ENCODE measurements around the gene SCIN. TPM values are rescaled to one million over a fixed set of nuclear protein-coding genes. Genes with fewer than 3 reads are reported as not detected.
"Not testable (repeated sequence)": the region's sequence is repeated elsewhere in the genome, so short reads cannot be mapped to it uniquely, and the experiment has no call there.

SCIN gene
- total RNA-seq, 2 experiments from 2014 or later, result not detected

- Histone ChIP-seq H2AFZ (ENCODE audit: low read length) (no peak overlapping the region), H3K36me3 (ENCODE audit: insufficient read depth, low read length) (no peaks in the 10 kb centered on the region), H3K4me2 (ENCODE audit: low read length) (no peak overlapping the region), H3K9me2 (ENCODE audit: insufficient read depth, low read length) (no peaks in the 10 kb centered on the region), H3K9me3 (ENCODE audit: low read length) (no peaks in the 10 kb centered on the region), H3K79me2 (ENCODE audit: insufficient read depth, low read depth, low read length) (no peaks in the 10 kb centered on the region), H3K27ac (ENCODE audit: low read depth, low read length, poor library complexity, severe bottlenecking) (no peak overlapping the region), H3K4me3 (ENCODE audit: low read depth, low read length, poor library complexity, severe bottlenecking) (no peak overlapping the region), H3K4me1 (ENCODE audit: insufficient read depth, low read length, poor library complexity, severe bottlenecking) (no peaks in the 10 kb centered on the region), H4K20me1 (ENCODE audit: insufficient read depth, low read length) (no peaks in the 10 kb centered on the region)
- DNase-seq (ENCODE audit: low spot score), result no peak
- ChIA-PET POLR2A (interaction anchor here (0.8 kb wide), 1 partner anchor 18 kb away, joined by 3 read pairs; no protein-coding TSS in a partner anchor), CTCF (ENCODE audit: unreplicated experiment) (no interaction called here)
- BruUV-seq (replicated peaks), result no TSS peak
- intact Hi-C loops (cut with micrococcal nuclease; ENCODE audit: unreplicated experiment), result no loop called here
- TF ChIP-seq EZH2phosphoT487 (IDR thresholded peaks at IDR 0.05; ENCODE audit: borderline replicate concordance, low read depth, low read length), result no peak
- TF ChIP-seq, protein P1, sequence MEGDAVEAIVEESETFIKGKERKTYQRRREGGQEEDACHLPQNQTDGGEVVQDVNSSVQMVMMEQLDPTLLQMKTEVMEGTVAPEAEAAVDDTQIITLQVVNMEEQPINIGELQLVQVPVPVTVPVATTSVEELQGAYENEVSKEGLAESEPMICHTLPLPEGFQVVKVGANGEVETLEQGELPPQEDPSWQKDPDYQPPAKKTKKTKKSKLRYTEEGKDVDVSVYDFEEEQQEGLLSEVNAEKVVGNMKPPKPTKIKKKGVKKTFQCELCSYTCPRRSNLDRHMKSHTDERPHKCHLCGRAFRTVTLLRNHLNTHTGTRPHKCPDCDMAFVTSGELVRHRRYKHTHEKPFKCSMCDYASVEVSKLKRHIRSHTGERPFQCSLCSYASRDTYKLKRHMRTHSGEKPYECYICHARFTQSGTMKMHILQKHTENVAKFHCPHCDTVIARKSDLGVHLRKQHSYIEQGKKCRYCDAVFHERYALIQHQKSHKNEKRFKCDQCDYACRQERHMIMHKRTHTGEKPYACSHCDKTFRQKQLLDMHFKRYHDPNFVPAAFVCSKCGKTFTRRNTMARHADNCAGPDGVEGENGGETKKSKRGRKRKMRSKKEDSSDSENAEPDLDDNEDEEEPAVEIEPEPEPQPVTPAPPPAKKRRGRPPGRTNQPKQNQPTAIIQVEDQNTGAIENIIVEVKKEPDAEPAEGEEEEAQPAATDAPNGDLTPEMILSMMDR (conservative IDR thresholded peaks at IDR 0.05; ENCODE audit: low read length), result no peak
These were observed 17.1 kb upstream of the SCIN start for GRCh38 chr7:12553416-12553815.

DNA sequence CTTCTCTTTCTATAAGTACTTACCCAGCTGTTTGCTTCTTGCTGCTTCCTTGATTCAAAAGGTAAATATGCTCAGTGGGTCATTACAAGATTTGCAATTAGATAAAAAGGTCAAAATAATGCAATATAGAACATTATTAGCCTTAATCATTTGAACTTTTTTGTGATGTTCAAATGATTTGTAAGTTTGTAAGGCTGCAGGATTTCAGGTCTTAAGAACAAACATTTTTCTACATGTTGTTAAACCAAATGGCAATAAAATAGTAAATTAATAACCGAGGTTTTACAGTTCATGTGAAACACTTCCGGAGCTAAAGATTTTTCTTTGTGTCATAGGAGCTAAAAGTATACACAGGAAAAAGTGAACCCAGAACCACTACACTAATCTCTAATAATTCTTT is 16.2 kb upstream of the SCIN start:
- Histone ChIP-seq H3K79me2 (ENCODE audit: insufficient read depth, low read depth, low read length) (no peaks in the 10 kb centered on the region), H3K27ac (ENCODE audit: low read depth, low read length, poor library complexity, severe bottlenecking) (no peak overlapping the region), H3K9me2 (ENCODE audit: insufficient read depth, low read length) (no peaks in the 10 kb centered on the region), H3K36me3 (ENCODE audit: insufficient read depth, low read length) (no peaks in the 10 kb centered on the region), H4K20me1 (ENCODE audit: insufficient read depth, low read length) (no peaks in the 10 kb centered on the region), H3K4me3 (ENCODE audit: low read depth, low read length, poor library complexity, severe bottlenecking) (no peak overlapping the region), H3K9me3 (ENCODE audit: low read length) (no peaks in the 10 kb centered on the region), H3K4me2 (ENCODE audit: low read length) (no peak overlapping the region), H3K4me1 (ENCODE audit: insufficient read depth, low read length, poor library complexity, severe bottlenecking) (no peaks in the 10 kb centered on the region), H2AFZ (ENCODE audit: low read length) (no peak overlapping the region)
- CTCF ChIA-PET (ENCODE audit: unreplicated experiment), result no interaction called here
- DNase-seq (ENCODE audit: low spot score), result no peak
- intact Hi-C loops (cut with micrococcal nuclease; ENCODE audit: unreplicated experiment), result no loop called here
- no peak for TF ChIP-seq EZH2phosphoT487 (IDR thresholded peaks at IDR 0.05; ENCODE audit: borderline replicate concordance, low read depth, low read length)
- TF ChIP-seq, protein P1 (conservative IDR thresholded peaks at IDR 0.05; ENCODE audit: low read length), result no peak
- POLR2A ChIA-PET, result interaction anchor here (0.6 kb wide), 1 partner anchor 99 kb away, joined by 3 read pairs; no protein-coding TSS in a partner anchor
- BruUV-seq (replicated peaks), result no TSS peak

- no peaks in the 10 kb centered on the region for H3K9me3 ChIP-seq (ENCODE audit: low read length)
- H3K36me3 ChIP-seq (ENCODE audit: insufficient read depth, low read length), result no peaks in the 10 kb centered on the region
- intact Hi-C loops (cut with micrococcal nuclease; ENCODE audit: unreplicated experiment), result no loop called here
- H3K4me3 ChIP-seq (ENCODE audit: low read depth, low read length, poor library complexity, severe bottlenecking), result no peak overlapping the region
- H3K4me2 ChIP-seq (ENCODE audit: low read length), result no peak overlapping the region
- TF ChIP-seq EZH2phosphoT487 (IDR thresholded peaks at IDR 0.05; ENCODE audit: borderline replicate concordance, low read depth, low read length), result no peak
- TF ChIP-seq, protein P1 (conservative IDR thresholded peaks at IDR 0.05; ENCODE audit: low read length), result no peak
- no peaks in the 10 kb centered on the region for H3K79me2 ChIP-seq (ENCODE audit: insufficient read depth, low read depth, low read length)
- H4K20me1 ChIP-seq (ENCODE audit: insufficient read depth, low read length), result no peaks in the 10 kb centered on the region
- no peak overlapping the region for H2AFZ ChIP-seq (ENCODE audit: low read length)
- H3K9me2 ChIP-seq (ENCODE audit: insufficient read depth, low read length), result no peaks in the 10 kb centered on the region
- POLR2A ChIA-PET, result interaction anchor here (0.6 kb wide), 1 partner anchor 98 kb away, joined by 3 read pairs; no protein-coding TSS in a partner anchor
- CTCF ChIA-PET (ENCODE audit: unreplicated experiment), result no interaction called here
- no peaks in the 10 kb centered on the region for H3K4me1 ChIP-seq (ENCODE audit: insufficient read depth, low read length, poor library complexity, severe bottlenecking)
- DNase-seq (ENCODE audit: low spot score), result no peak
- no TSS peak for BruUV-seq (replicated peaks)
- no peak overlapping the region for H3K27ac ChIP-seq (ENCODE audit: low read depth, low read length, poor library complexity, severe bottlenecking)
These were observed 15.6 kb upstream of the SCIN start for GRCh38 chr7:12554872-12555271.

DNA sequence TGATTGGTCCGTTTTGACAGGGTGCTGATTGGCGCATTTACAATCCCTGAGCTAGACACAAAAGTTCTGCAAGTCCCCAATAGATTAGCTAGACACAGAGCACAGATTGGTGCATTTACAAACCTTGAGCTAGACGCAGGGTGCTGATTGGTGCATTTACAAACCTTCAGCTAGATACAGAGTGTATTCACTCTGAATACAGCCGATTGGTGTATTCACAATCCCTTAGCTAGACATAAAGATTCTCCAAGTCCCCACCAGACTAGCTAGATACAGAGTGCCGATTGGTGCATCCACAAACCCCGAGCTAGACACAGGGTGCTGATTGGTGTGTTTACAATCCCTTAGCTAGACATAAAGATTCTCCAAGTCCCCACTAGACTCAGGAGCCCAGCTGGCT is 14.8 kb upstream of the SCIN start:
- DNase-seq (ENCODE audit: low spot score); H3K36me3 ChIP-seq (ENCODE audit: insufficient read depth, low read length); CTCF ChIA-PET (ENCODE audit: unreplicated experiment); BruUV-seq (replicated peaks); H3K4me1 ChIP-seq (ENCODE audit: insufficient read depth, low read length, poor library complexity, severe bottlenecking); POLR2A ChIA-PET; H3K4me2 ChIP-seq (ENCODE audit: low read length); H3K4me3 ChIP-seq (ENCODE audit: low read depth, low read length, poor library complexity, severe bottlenecking); H2AFZ ChIP-seq (ENCODE audit: low read length); H3K9me3 ChIP-seq (ENCODE audit: low read length); intact Hi-C loops (cut with micrococcal nuclease; ENCODE audit: unreplicated experiment); H3K79me2 ChIP-seq (ENCODE audit: insufficient read depth, low read depth, low read length); H3K9me2 ChIP-seq (ENCODE audit: insufficient read depth, low read length); H3K27ac ChIP-seq (ENCODE audit: low read depth, low read length, poor library complexity, severe bottlenecking); H4K20me1 ChIP-seq (ENCODE audit: insufficient read depth, low read length): not testable (repeated sequence)
